T-helper 1 cell treated with Interleukin-12 subunit alpha and Interleukin-12 subunit beta and Interleukin-4 antibody, amounts not matched to agents 30 ng/mL and 1 ng/mL, for 36 hours (primary cell): ENCODE results near the gene LCE2D. TPM values are rescaled to one million over a fixed set of nuclear protein-coding genes. Genes with fewer than 3 reads are reported as not detected.
"Not testable (repeated sequence)": the region's sequence is repeated elsewhere in the genome, so short reads cannot be mapped to it uniquely, and the experiment has no call there.

Experiments
- intact Hi-C: fragments of 100-400 bp; cut with micrococcal nuclease; formaldehyde crosslinking; loops from one replicate; pipeline ENCODE4 v1.15.1; 2024
- total RNA-seq: library from RNA; stranded (reverse); gene quantifications from 2 replicates; pipeline ENCODE4 v1.2.3, GENCODE V29; 2022

The LCE2D gene
- not detected in 2 replicates for total RNA-seq

DNA sequence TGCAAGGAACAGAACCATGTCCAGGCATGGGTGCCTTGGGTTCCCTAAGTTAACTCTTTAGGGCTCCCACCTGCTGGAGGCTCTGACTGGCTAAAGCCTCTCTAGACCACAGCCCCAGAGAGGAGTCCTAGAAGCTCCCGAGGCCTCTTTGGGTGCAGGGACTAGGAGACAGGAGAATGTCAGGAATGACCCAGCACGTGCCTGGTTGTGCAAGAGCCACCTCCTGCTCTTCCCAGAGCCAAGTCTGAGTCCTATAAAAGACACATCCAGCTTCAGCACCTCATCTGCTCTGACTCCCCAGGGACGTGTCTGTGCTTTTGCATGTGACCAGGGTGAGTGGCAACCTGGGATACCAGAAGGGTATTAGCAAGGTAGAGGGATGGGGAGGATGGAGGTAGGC, at the start of gene LCE2D:
LCE2D (plus strand) TSS at position 283 of the 400 bp plus-strand sequence. CDS start 726 bp downstream, outside the sequence.
- intact Hi-C loops: no loop called here

GRCh38 chr1:152613511-152613910, 49.7 kb upstream of the LCE2D start, which contains the start of gene LCE3B:
LCE3B (plus strand) TSS chr1:152613811; CDS start chr1:152613811, 0 bp downstream.
- intact Hi-C loops: no loop called here

DNA sequence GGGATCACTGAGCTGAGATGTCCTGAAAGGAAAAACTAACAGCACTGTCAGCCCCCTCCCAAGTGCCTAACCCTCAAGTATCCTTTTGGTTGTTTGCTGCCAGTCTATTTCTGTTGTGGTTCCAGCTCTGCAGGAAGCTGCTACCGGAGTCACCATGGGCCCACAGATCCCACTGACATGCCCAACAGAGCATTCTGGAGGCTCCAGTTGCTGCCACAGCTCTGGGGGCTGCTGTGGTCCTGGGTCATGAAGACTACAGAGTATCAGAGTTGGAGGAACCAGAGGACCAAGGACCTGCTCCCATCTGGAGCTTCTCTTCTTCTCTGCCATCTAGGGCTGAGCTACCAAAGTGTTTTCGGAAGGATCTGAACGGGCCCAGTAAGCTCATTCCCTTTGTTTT, 41.2 kb upstream of the LCE2D start:
- intact Hi-C loops: no loop called here

GRCh38 chr1:152622803-152623202, 40.4 kb upstream of the LCE2D start, which contains the start of gene LCE3A:
LCE3A (minus strand) TSS chr1:152623103; CDS start chr1:152623103, 0 bp downstream.
- intact Hi-C loops: no loop called here

DNA sequence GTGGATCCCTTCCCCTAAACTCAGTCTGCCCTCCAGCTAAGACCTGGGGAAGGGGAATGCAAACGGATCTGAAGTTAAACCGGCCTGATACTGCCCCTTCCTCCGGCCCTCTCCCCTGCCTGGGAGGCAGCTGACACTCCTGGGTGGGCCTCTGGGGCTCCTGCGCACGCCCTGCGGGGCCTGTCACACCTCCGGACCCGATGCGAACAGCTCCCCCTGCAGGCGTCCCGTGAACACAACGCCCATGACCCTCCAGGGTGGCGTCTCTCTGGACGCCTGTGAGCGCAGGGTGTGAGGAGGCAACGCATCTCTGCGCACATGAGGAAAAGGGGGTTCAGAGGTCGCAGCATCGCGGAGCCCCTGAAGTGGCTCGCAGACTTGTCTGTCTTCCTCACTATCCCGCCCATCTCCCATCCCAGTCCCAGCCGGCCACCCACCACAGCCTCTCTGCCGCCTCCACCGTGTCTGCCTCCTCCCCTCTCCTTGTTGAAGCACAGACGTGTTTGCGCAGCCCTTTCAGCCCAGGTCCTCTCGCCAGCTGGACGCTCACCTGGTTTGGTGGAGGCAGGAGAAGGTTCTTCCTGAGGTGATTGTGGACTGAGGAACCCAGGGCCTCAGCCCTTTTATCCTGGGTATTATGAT, 39.9 kb upstream of the LCE2D start:
- intact Hi-C loops: no loop called here

DNA sequence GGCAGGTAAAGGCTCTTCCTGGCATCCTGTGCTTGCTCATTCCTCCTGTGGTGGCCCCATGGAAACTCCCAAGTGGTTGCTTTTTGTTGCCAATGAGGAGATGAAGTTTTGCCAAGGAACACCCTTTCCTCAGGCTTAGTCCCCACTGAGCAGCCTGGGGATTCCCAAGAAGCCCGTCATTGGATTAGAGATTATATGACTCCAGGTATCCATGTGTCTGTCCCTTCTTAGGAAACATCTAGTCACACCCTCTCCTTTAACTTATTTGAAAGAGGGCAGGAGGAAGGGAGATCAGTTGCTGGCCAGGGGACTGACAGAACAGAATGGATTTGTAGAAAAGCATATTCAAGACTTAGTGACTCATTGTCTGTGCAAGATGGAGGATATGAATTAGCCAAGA, 36.4 kb upstream of the LCE2D start:
- intact Hi-C loops: no loop called here

GRCh38 chr1:152630596-152630995, 32.6 kb upstream of the LCE2D start:
- intact Hi-C loops: no loop called here

DNA sequence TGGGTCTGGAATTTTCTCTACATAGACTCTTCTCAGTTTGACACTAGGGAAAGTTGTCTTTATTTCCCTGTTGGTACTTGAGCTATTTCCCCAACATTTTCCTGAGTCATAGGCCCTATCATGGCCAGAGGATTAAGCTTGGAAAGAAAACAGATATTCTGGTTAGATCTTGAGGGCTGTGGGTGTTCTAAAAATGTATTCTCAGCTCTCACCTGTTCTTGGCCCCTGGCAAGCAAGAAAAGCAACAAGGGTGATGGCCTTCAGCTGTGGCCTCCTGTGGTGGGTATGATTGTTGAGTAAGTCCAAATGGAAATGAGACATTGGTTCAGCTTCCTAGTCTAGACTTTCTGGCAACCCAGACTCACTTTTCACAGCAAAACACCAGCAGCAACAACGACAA, 22.8 kb upstream of the LCE2D start:
- intact Hi-C loops: no loop called here

- intact Hi-C loops: no loop called here
Observed at GRCh38 chr1:152643945-152644344, 19.2 kb upstream of the LCE2D start.

GRCh38 chr1:152645146-152645545, 18.0 kb upstream of the LCE2D start:
- intact Hi-C loops: no loop called here

DNA sequence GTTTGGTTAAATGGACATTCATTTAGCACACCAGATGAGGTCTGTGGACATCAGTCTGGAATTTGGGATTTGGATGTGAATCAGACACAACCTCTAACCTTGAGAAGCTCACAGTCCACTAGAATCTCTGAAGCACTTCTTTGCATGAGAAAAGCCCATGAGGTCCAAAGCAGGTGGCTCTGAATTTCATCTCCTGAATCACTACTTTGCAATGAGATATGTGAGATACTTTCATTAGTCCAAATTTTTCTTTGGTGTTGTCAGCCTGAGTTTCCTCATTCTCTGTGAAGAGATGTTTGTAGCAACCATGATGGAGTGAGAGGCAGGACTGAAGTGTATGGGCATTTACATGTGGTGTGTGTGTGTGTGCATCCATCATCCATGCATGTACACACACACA, 16.5 kb upstream of the LCE2D start:
- intact Hi-C loops: no loop called here

- intact Hi-C loops: loop anchor here (1.0 kb wide), 2 partner anchors 272 to 569 kb away; no protein-coding TSS in a partner anchor
Observed at GRCh38 chr1:152654110-152654509, 9.1 kb upstream of the LCE2D start.

- intact Hi-C loops: no loop called here
Observed at GRCh38 chr1:152656459-152656858, 6.7 kb upstream of the LCE2D start.

GRCh38 chr1:152657677-152658076, 5.5 kb upstream of the LCE2D start:
- intact Hi-C loops: no loop called here

- intact Hi-C loops: no loop called here
Observed at GRCh38 chr1:152658649-152659048, 4.5 kb upstream of the LCE2D start.

- intact Hi-C loops: not testable (repeated sequence)
Observed at GRCh38 chr1:152666171-152666570, 3.0 kb downstream of the LCE2D start.

GRCh38 chr1:152667648-152668047, 4.5 kb downstream of the LCE2D start:
- intact Hi-C loops: no loop called here

DNA sequence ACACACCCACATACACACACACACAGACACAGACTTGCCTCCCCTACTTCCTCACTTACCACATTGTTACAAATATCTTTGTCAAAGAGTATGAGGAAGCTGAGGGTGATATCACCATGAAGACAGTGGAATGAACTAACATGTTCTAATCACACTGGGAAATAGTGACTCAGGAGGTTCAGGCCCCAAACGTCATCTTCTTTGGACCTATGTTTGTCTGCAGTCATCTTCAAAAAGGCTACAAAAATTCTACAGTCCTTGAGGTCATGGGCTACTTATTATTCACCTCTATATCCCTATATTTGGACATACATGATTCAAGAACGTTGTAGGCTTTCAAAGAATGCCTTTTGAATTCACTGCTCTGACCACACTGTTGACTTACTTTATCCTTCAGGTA, 9.8 kb downstream of the LCE2D start:
- intact Hi-C loops: no loop called here

DNA sequence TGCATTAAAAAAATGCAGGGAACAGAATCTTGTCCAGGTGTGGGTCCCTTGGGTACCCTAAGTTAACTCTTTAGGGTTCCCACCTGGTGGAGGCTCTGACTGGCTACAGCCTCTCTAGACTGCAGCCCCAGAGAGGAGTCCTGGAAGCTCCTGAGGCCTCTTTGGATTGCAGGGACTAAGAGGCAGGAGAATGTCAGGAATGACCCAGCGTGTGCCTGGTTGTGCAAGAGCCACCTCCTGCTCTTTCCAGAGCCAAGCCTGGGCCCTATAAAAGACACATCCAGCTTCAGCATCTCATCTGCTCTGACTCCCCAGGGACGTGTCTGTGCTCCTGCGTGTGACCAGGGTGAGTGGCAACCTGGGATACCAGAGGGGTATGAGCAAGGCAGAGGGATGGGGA, 11.8 kb downstream of the LCE2D start, which contains the start of gene LCE2C:
LCE2C (plus strand) TSS at position 297 of the 400 bp plus-strand sequence. CDS start 737 bp downstream, outside the sequence.
- intact Hi-C loops: not testable (repeated sequence)

DNA sequence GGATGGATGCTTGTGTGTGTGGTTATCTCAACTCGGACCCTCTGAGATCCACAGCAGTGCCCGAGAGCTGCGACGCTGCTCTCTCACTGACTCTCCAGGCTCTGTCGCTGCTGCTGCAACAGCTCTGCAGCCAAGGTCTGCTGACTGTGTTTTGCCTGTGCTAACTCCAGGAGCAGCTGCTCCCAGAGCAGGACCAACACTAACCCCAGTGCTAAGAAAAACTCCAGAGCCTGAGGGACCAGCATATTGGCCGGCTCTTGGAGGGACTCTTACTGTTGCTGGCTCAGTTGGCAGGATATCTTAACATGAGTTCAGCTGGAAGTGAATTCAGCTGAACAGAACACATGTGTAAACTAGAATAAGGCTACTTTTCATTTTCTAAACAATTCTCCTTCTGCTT, 16.3 kb downstream of the LCE2D start:
- intact Hi-C loops: no loop called here

- intact Hi-C loops: no loop called here
Observed at GRCh38 chr1:152681616-152682015, 18.4 kb downstream of the LCE2D start.

DNA sequence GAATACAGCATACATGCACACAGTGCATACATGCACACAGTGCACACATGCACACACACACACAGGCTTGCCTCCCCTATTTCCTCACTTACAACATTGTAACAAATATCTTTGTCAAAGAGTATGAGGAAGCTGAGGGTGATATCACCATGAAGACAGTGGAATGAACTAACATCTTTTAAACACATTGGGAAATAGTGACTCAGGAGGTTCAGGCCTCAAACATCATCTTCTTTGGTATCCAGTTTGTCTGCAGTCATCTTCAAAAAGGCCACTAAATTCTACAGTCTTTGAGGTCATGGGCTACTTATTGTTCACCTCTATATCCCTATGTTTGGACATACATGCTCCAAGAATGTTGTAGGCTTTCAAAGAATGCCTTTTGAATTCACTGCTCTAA, 20.7 kb downstream of the LCE2D start:
- intact Hi-C loops: no loop called here

DNA sequence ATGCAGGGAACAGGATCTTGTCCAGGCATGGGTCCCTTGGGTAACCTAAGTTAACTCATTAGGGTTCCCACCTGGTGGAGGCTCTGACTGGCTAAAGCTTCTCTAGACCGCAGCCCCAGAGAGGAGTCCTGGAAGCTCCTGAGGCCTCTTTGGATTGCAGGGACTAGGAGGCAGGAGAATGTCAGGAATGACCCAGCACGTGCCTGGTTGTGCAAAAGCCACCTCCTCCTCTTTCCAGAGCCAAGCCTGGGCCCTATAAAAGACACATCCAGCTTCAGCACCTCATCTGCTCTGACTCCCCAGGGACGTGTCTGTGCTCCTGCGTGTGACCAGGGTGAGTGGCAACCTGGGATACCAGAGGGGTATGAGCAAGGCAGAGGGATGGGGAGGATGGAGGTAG, 22.6 kb downstream of the LCE2D start, which contains the start of gene LCE2B:
LCE2B (plus strand) TSS at position 301 of the 400 bp plus-strand sequence. CDS start 721 bp downstream, outside the sequence.
- intact Hi-C loops: not testable (repeated sequence)
